Astrocyte (in vitro differentiated cells and primary cell): ENCODE results near the gene GBP2. TPM values are rescaled to one million over a fixed set of nuclear protein-coding genes. Genes with fewer than 3 reads are reported as not detected.

ENCODE experiments used
- DNase-seq: peaks from one replicate; pipeline ENCODE4 v3.0.0-alpha.2; 2010; ENCODE audit warnings: low read depth
- FAIRE-seq: peaks from 2 replicates; lab custom pipeline; 2011; peaks lifted over from hg19 to GRCh38; lab: Jason Lieb, UNC
- H2AFZ ChIP-seq: 2 replicates; pipeline ENCODE4 v1.6.0; 2012; ENCODE audit warnings: low read depth, low read length, inconsistent platforms
- H3K27ac ChIP-seq: 2 replicates; pipeline ENCODE4 v1.5.1; 2011; ENCODE audit warnings: low read depth, low read length, inconsistent platforms
- H3K27me3 ChIP-seq: 2 replicates; pipeline ENCODE4 v1.6.0; 2011; ENCODE audit warnings: low read length, inconsistent platforms; ENCODE audit not compliant: insufficient read depth
- H3K36me3 ChIP-seq: 2 replicates; pipeline ENCODE4 v1.5.1; 2011; ENCODE audit warnings: low read length, inconsistent platforms; ENCODE audit not compliant: insufficient read depth
- H3K4me1 ChIP-seq: 2 replicates; pipeline ENCODE4 v1.5.1; 2011; ENCODE audit warnings: low read length, inconsistent platforms; ENCODE audit not compliant: insufficient read depth
- H3K4me2 ChIP-seq: 2 replicates; pipeline ENCODE4 v1.6.0; 2012; ENCODE audit warnings: low read length, inconsistent platforms
- H3K4me3 ChIP-seq: 2 replicates; pipeline ENCODE4 v1.5.1; 2011; ENCODE audit warnings: low read depth, mild to moderate bottlenecking, low read length, inconsistent platforms; ENCODE audit not compliant: insufficient read depth
- H3K79me2 ChIP-seq: 2 replicates; pipeline ENCODE4 v1.6.0; 2012; ENCODE audit warnings: mild to moderate bottlenecking, low read length, inconsistent platforms; ENCODE audit not compliant: insufficient read depth
- H3K9ac ChIP-seq: 2 replicates; pipeline ENCODE4 v1.6.0; 2012; ENCODE audit warnings: mild to moderate bottlenecking, low read length, inconsistent platforms
- H3K9me3 ChIP-seq: 2 replicates; pipeline ENCODE4 v1.5.1; 2012; ENCODE audit warnings: low read depth, mild to moderate bottlenecking, low read length, inconsistent platforms; ENCODE audit not compliant: insufficient read depth
- H4K20me1 ChIP-seq: 2 replicates; pipeline ENCODE4 v1.6.0; 2012; ENCODE audit warnings: low read length, inconsistent platforms; ENCODE audit not compliant: insufficient read depth
- H3K27ac Mint-ChIP-seq: one replicate; pipeline ENCODE4 v1.8.0; 2021; ENCODE audit warnings: mild to moderate bottlenecking, mixed read lengths; ENCODE audit not compliant: unreplicated experiment
- H3K27me3 Mint-ChIP-seq: one replicate; pipeline ENCODE4 v1.8.0; 2021; ENCODE audit warnings: low read depth, mixed read lengths; ENCODE audit not compliant: unreplicated experiment
- H3K36me3 Mint-ChIP-seq: one replicate; pipeline ENCODE4 v1.8.0; 2021; ENCODE audit warnings: low read depth, mixed read lengths; ENCODE audit not compliant: unreplicated experiment
- H3K4me1 Mint-ChIP-seq: one replicate; pipeline ENCODE4 v1.8.0; 2021; ENCODE audit warnings: low read depth, mixed read lengths; ENCODE audit not compliant: unreplicated experiment
- H3K4me3 Mint-ChIP-seq: one replicate; pipeline ENCODE4 v1.8.0; 2021; ENCODE audit warnings: mild to moderate bottlenecking, moderate library complexity, mixed read lengths; ENCODE audit not compliant: unreplicated experiment
- H3K9me3 Mint-ChIP-seq: one replicate; pipeline ENCODE4 v1.8.0; 2021; ENCODE audit warnings: mild to moderate bottlenecking, mixed read lengths; ENCODE audit not compliant: unreplicated experiment
- EZH2 ChIP-seq: IDR thresholded peaks from 2 replicates; pipeline ENCODE4 v1.6.1; 2012; ENCODE audit warnings: mild to moderate bottlenecking, low read length, inconsistent platforms; ENCODE audit not compliant: insufficient read depth
- total RNA-seq: library from RNA; stranded (reverse); gene quantifications from 2 replicates; pipeline ENCODE4 v1.2.1, GENCODE V29; 2021
- TF ChIP-seq, protein P1 (sequence below): IDR thresholded peaks from 2 replicates; pipeline ENCODE4 v1.5.1; 2011; ENCODE audit warnings: low read depth, mild to moderate bottlenecking, inconsistent platforms, low read length, moderate library complexity; ENCODE audit not compliant: insufficient read depth

GBP2 gene
- total RNA-seq, 1 donor from 2014 or later = 4.6 TPM

DNA sequence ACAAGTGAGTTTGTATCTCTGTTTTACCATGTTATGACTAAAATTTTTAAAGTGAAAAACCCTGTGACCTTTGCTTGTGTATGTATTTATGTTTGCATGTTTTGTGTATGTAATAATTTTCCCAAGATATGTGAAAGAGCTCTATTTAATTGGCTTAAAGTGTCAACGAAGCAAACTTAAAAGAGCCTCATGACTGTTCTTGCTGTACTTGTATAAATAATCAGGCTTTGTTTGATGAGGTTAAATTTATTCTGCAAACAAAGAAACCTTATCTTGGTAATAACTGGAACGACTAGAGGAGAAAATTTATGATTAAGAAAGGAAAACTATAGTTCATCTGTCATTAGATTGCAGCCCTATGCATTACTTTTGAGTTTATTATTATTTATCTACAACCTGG lies 43.3 kb upstream of the GBP2 start:
- H3K4me3 ChIP-seq = no peak overlapping the region
- FAIRE-seq (no peak), DNase-seq (no peak)
- H3K4me1 ChIP-seq = no peaks in the 10 kb centered on the region
- no peaks in the 10 kb centered on the region for H3K27me3 ChIP-seq
- H3K9me3 ChIP-seq = no peaks in the 10 kb centered on the region
- no peaks in the 10 kb centered on the region for H3K36me3 Mint-ChIP-seq
- H3K9me3 Mint-ChIP-seq = no peaks in the 10 kb centered on the region
- H3K79me2 ChIP-seq = no peaks in the 10 kb centered on the region
- H3K9ac ChIP-seq = no peak overlapping the region
- H4K20me1 ChIP-seq = no peaks in the 10 kb centered on the region
- H3K4me2 ChIP-seq = no peak overlapping the region
- no peaks in the 10 kb centered on the region for H3K4me1 Mint-ChIP-seq
- no peak overlapping the region for H3K27ac Mint-ChIP-seq
- no peak overlapping the region for H3K27ac ChIP-seq
- TF ChIP-seq, protein P1, sequence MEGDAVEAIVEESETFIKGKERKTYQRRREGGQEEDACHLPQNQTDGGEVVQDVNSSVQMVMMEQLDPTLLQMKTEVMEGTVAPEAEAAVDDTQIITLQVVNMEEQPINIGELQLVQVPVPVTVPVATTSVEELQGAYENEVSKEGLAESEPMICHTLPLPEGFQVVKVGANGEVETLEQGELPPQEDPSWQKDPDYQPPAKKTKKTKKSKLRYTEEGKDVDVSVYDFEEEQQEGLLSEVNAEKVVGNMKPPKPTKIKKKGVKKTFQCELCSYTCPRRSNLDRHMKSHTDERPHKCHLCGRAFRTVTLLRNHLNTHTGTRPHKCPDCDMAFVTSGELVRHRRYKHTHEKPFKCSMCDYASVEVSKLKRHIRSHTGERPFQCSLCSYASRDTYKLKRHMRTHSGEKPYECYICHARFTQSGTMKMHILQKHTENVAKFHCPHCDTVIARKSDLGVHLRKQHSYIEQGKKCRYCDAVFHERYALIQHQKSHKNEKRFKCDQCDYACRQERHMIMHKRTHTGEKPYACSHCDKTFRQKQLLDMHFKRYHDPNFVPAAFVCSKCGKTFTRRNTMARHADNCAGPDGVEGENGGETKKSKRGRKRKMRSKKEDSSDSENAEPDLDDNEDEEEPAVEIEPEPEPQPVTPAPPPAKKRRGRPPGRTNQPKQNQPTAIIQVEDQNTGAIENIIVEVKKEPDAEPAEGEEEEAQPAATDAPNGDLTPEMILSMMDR = no peak
- no peak for TF ChIP-seq EZH2
- H3K4me3 Mint-ChIP-seq = no peak overlapping the region
- no peaks in the 10 kb centered on the region for H3K27me3 Mint-ChIP-seq
- no peaks in the 10 kb centered on the region for H3K36me3 ChIP-seq
- H2AFZ ChIP-seq = no peak overlapping the region

DNA sequence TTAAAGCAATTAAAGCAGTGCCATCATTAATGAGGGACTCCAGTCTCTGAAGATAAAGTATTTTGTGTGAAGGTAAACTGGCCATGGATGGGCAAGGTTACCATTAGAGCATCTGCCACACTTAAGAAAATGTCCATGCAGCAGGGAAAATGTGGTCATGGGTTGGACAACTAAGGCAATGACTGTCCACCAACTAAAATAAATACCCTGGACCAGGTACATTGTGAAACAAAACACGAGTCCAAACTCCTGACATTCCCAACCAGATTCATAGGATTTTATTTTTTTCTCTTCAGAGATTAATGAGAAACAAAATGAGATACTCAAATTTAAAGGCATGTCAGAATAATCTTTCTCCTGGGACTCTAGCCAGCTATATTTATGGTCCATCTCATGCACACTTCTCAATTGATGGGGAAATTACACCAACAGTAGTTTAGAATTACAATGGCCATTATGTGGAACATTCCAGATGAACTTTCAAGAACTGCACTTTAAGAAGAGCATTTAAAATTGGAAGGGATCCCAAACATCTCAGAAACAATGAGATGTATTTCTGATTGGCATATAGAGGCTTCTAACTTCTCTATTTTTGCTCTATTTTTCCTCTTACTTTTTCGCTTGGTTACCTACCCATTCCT lies 41.8 kb upstream of the GBP2 start:
- H3K4me1 Mint-ChIP-seq = no peaks in the 10 kb centered on the region
- Histone ChIP-seq H3K79me2 (no peaks in the 10 kb centered on the region), H3K4me2 (no peak overlapping the region), H3K36me3 (no peaks in the 10 kb centered on the region), H2AFZ (no peak overlapping the region), H3K4me1 (no peaks in the 10 kb centered on the region), H3K9me3 (no peaks in the 10 kb centered on the region), H3K27me3 (no peaks in the 10 kb centered on the region), H4K20me1 (no peaks in the 10 kb centered on the region), H3K27ac (no peak overlapping the region), H3K4me3 (no peak overlapping the region), H3K9ac (no peak overlapping the region)
- H3K27me3 Mint-ChIP-seq = no peaks in the 10 kb centered on the region
- no peak overlapping the region for H3K4me3 Mint-ChIP-seq
- no peak for FAIRE-seq
- no peak for DNase-seq
- no peaks in the 10 kb centered on the region for H3K36me3 Mint-ChIP-seq
- H3K27ac Mint-ChIP-seq = no peak overlapping the region
- no peaks in the 10 kb centered on the region for H3K9me3 Mint-ChIP-seq
- no peak for TF ChIP-seq EZH2
- TF ChIP-seq, protein P1 = no peak

DNA sequence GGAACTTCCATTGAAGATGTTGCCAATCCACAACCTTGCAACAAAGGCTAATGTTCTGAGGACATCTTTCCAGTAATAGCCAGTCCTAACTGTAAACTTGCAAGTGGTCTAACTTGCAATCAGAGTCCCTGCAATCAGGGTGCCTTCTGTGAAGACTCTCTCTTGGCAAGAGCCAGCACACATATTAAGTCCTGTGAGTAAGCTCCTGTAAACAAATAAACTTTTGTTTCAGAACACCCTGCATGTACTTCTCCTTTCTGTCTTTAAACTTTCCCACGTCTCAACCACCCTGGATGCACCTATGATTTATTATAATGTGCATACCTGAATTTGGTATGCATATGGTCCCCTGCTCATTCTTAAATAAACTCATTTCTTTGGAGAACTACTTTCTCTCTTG lies 40.8 kb upstream of the GBP2 start:
- Histone ChIP-seq H3K4me1 (no peaks in the 10 kb centered on the region), H3K36me3 (no peaks in the 10 kb centered on the region), H2AFZ (no peak overlapping the region), H3K9ac (no peak overlapping the region), H3K4me3 (no peak overlapping the region), H3K27ac (no peak overlapping the region), H3K79me2 (no peaks in the 10 kb centered on the region), H4K20me1 (no peaks in the 10 kb centered on the region), H3K27me3 (no peaks in the 10 kb centered on the region), H3K9me3 (no peaks in the 10 kb centered on the region), H3K4me2 (no peak overlapping the region)
- TF ChIP-seq EZH2 = no peak
- TF ChIP-seq, protein P1 = no peak
- H3K4me3 Mint-ChIP-seq = no peak overlapping the region
- DNase-seq (no peak), FAIRE-seq (no peak)
- H3K27ac Mint-ChIP-seq = no peak overlapping the region
- no peaks in the 10 kb centered on the region for H3K27me3 Mint-ChIP-seq
- no peaks in the 10 kb centered on the region for H3K36me3 Mint-ChIP-seq
- H3K9me3 Mint-ChIP-seq = peaks cover 1% of the 10 kb centered on the region
- H3K4me1 Mint-ChIP-seq = no peaks in the 10 kb centered on the region
